H9 (cell line): ENCODE results near the gene FARP1. TPM values are rescaled to one million over a fixed set of nuclear protein-coding genes. Genes with fewer than 3 reads are reported as not detected.

Experiments used
- DNase-seq: peaks from one replicate; pipeline ENCODE4 v3.0.0-alpha.2; 2017
- H2AFZ ChIP-seq: one replicate; pipeline ENCODE4 v1.6.1; 2013; ENCODE audit warnings: mild to moderate bottlenecking, low read length, control low read depth, moderate library complexity
- H2AK5ac ChIP-seq: 2 replicates; pipeline ENCODE4 v1.6.1; 2013; ENCODE audit warnings: low read length, control low read depth, mixed read lengths; ENCODE audit not compliant: insufficient read length
- H2BK120ac ChIP-seq: one replicate; pipeline ENCODE4 v1.6.1; 2013; ENCODE audit warnings: low read depth, mild to moderate bottlenecking, low read length, control low read depth, inconsistent platforms; ENCODE audit not compliant: poor library complexity, severe bottlenecking
- H2BK12ac ChIP-seq: 2 replicates; pipeline ENCODE4 v1.6.1; 2013; ENCODE audit warnings: low read length, control low read depth, mixed read lengths, low read depth; ENCODE audit not compliant: insufficient read length
- H2BK15ac ChIP-seq: 2 replicates; pipeline ENCODE4 v1.6.1; 2013; ENCODE audit warnings: low read depth, low read length, control low read depth
- H2BK20ac ChIP-seq: one replicate; pipeline ENCODE4 v1.6.1; 2013; ENCODE audit warnings: low read depth, mild to moderate bottlenecking, low read length, control low read depth, inconsistent platforms; ENCODE audit not compliant: poor library complexity, severe bottlenecking
- H2BK5ac ChIP-seq: 2 replicates; pipeline ENCODE4 v1.6.1; 2013; ENCODE audit warnings: low read length, control low read depth, mixed read lengths; ENCODE audit not compliant: insufficient read length
- H3K14ac ChIP-seq: 2 replicates; pipeline ENCODE4 v1.6.1; 2013; ENCODE audit warnings: low read length, control low read depth; ENCODE audit not compliant: insufficient read depth
- H3K18ac ChIP-seq: 2 replicates; pipeline ENCODE4 v1.6.1; 2013; ENCODE audit warnings: low read depth, mild to moderate bottlenecking, mixed read lengths, low read length, control low read depth; ENCODE audit not compliant: insufficient read length
- H3K23ac ChIP-seq: 2 replicates; pipeline ENCODE4 v1.6.1; 2013; ENCODE audit warnings: low read length, control low read depth, mixed read lengths, low read depth; ENCODE audit not compliant: insufficient read length
- H3K23me2 ChIP-seq: 2 replicates; pipeline ENCODE4 v1.6.1; 2013; ENCODE audit warnings: low read depth, mild to moderate bottlenecking, mixed read lengths, low read length, control low read depth; ENCODE audit not compliant: insufficient read length, poor library complexity, severe bottlenecking
- H3K27ac ChIP-seq: 2 replicates; pipeline ENCODE4 v1.5.1; 2013; ENCODE audit warnings: low read length, control low read depth, mixed read lengths, low read depth; ENCODE audit not compliant: insufficient read length
- H3K27me3 ChIP-seq: 2 replicates; pipeline ENCODE4 v1.6.1; 2013; ENCODE audit warnings: low read length, control low read depth, inconsistent platforms; ENCODE audit not compliant: insufficient read depth
- H3K4ac ChIP-seq: 2 replicates; pipeline ENCODE4 v1.6.1; 2013; ENCODE audit warnings: low read depth, mild to moderate bottlenecking, control low read depth, inconsistent platforms, low read length, moderate library complexity
- H3K4me1 ChIP-seq: 2 replicates; pipeline ENCODE4 v1.6.1; 2013; ENCODE audit warnings: low read length, control low read depth, inconsistent platforms; ENCODE audit not compliant: insufficient read depth
- H3K4me2 ChIP-seq: 2 replicates; pipeline ENCODE4 v1.6.1; 2013; ENCODE audit warnings: low read length, control low read depth, mixed read lengths; ENCODE audit not compliant: insufficient read length, insufficient read depth
- H3K56ac ChIP-seq: 2 replicates; pipeline ENCODE4 v1.6.1; 2013; ENCODE audit warnings: low read depth, mild to moderate bottlenecking, mixed read lengths, low read length, control low read depth; ENCODE audit not compliant: insufficient read length
- H3K79me1 ChIP-seq: 2 replicates; pipeline ENCODE4 v1.6.1; 2013; ENCODE audit warnings: low read depth, mild to moderate bottlenecking, moderate library complexity, low read length, control low read depth, inconsistent platforms; ENCODE audit not compliant: insufficient read depth, poor library complexity, severe bottlenecking
- H3K79me2 ChIP-seq: 2 replicates; pipeline ENCODE4 v1.6.1; 2013; ENCODE audit warnings: low read length, control low read depth, inconsistent platforms; ENCODE audit not compliant: insufficient read depth
- H3K9ac ChIP-seq: 2 replicates; pipeline ENCODE4 v1.6.1; 2013; ENCODE audit warnings: low read length, control low read depth, mixed read lengths; ENCODE audit not compliant: insufficient read length; ENCODE audit errors: extremely low read depth
- H3K9me3 ChIP-seq: one replicate; pipeline ENCODE4 v1.6.1; 2013; ENCODE audit warnings: low read depth, low read length, inconsistent platforms; ENCODE audit not compliant: control insufficient read depth
- H3T11ph ChIP-seq: one replicate; pipeline ENCODE4 v1.6.1; 2013; ENCODE audit warnings: mild to moderate bottlenecking, low read length, control low read depth, inconsistent platforms
- H4K20me1 ChIP-seq: one replicate; pipeline ENCODE4 v1.6.1; 2013; ENCODE audit not compliant: control insufficient read depth, insufficient read length, insufficient read depth
- H4K5ac ChIP-seq: 2 replicates; pipeline ENCODE4 v1.6.1; 2013; ENCODE audit warnings: low read depth, mild to moderate bottlenecking, mixed read lengths, low read length, control low read depth; ENCODE audit not compliant: insufficient read length
- H4K8ac ChIP-seq: replicated peaks from 2 replicates; pipeline ENCODE4 v1.6.1; 2013; ENCODE audit warnings: low read length, control low read depth, mixed read lengths, low read depth; ENCODE audit not compliant: insufficient read length
- H4K91ac ChIP-seq: 2 replicates; pipeline ENCODE4 v1.6.1; 2013; ENCODE audit warnings: low read depth, mild to moderate bottlenecking, moderate library complexity, mixed read lengths, low read length, control low read depth; ENCODE audit not compliant: insufficient read length
- H3K27ac Mint-ChIP-seq, 3 experiments: 2 replicates in 2 of 3; 3 replicates in 1 of 3; pipeline ENCODE4 v1.8.0; 2020 to 2021; ENCODE audit warnings: mixed read lengths in 3 of 3, mild to moderate bottlenecking in 1 of 3, moderate library complexity in 1 of 3
- H3K27me3 Mint-ChIP-seq: 2 replicates; pipeline ENCODE4 v1.8.0; 2021; ENCODE audit warnings: low read depth, mild to moderate bottlenecking, moderate library complexity, mixed read lengths
- H3K36me3 Mint-ChIP-seq, 3 experiments: 2 replicates in 2 of 3; 3 replicates in 1 of 3; pipeline ENCODE4 v1.8.0; 2020 to 2021; ENCODE audit warnings: low read depth in 3 of 3, mixed read lengths in 3 of 3; ENCODE audit not compliant: insufficient read depth in 1 of 3
- H3K4me1 Mint-ChIP-seq, 2 experiments: 2 replicates each; pipeline ENCODE4 v1.8.0; 2020; ENCODE audit warnings: mixed read lengths in 2 of 2
- H3K4me3 Mint-ChIP-seq, 2 experiments: 2 replicates in 1 of 2; 3 replicates in 1 of 2; pipeline ENCODE4 v1.8.0; 2020 to 2021; ENCODE audit warnings: mild to moderate bottlenecking in 2 of 2, mixed read lengths in 2 of 2, moderate library complexity in 1 of 2
- H3K9me3 Mint-ChIP-seq, 2 experiments: 2 replicates in 1 of 2; 3 replicates in 1 of 2; pipeline ENCODE4 v1.8.0; 2020; ENCODE audit warnings: mild to moderate bottlenecking in 2 of 2, mixed read lengths in 2 of 2, moderate library complexity in 1 of 2
- CTCF ChIP-seq: fragments of 200-600 bp; sonication (generic); conservative IDR thresholded peaks from 3 replicates; pipeline ENCODE4 v1.8.0; 2021; ENCODE audit warnings: antibody characterized with exemption, mild to moderate bottlenecking
- WGBS: extraction: QIAGEN DNeasy Blood & Tissue Kit; methylation state at CpG from one replicate; pipeline ENCODE4 v1.1.7; 2013; ENCODE audit warnings: missing lambda C conversion rate, low lambda C conversion rate, mixed read lengths; ENCODE audit not compliant: insufficient read length; ENCODE audit errors: extremely low coverage; 5-methylcytosine and 5-hydroxymethylcytosine counted together
- total RNA-seq: library from RNA; stranded (reverse); gene quantifications from 2 replicates; pipeline ENCODE4 v1.2.1, GENCODE V29; 2021

The FARP1 gene
- total RNA-seq, 1 experiment from 2014 or later: 95.9 TPM

- H3K9ac ChIP-seq: no peak overlapping the region
Measured at GRCh38 chr13:98143157-98143553, 261 bp downstream of the FARP1 start.

More at GRCh38 chr13:98143157-98143553, 261 bp downstream of the FARP1 start:
- Histone ChIP-seq H3K56ac (no peak overlapping the region), H4K8ac (no peak overlapping the region), H4K5ac (no peak overlapping the region), H3K14ac (no peak overlapping the region), H2AK5ac (no peak overlapping the region), H3K79me2 (peaks cover 7% of the 10 kb centered on the region; the same call in 1 of the 2 replicates), H3K4me1 (peaks cover 7% of the 10 kb centered on the region; the same call in 1 of the 2 replicates), H4K20me1 (no peaks in the 10 kb centered on the region), H3K9me3 (no peaks in the 10 kb centered on the region), H2BK12ac (no peak overlapping the region), H3K4ac (no peak overlapping the region), H3K79me1 (no peaks in the 10 kb centered on the region), H3K23me2 (peaks cover 16% of the 10 kb centered on the region), H3T11ph (no peak overlapping the region), H2BK5ac (no peak overlapping the region), H2BK20ac (no peak overlapping the region), H4K91ac (no peak overlapping the region), H3K27me3 (no peaks in the 10 kb centered on the region; the same call in 1 of the 2 replicates), H3K4me2 (peak overlapping the region; percentile 78), H3K18ac (no peak overlapping the region), H2BK15ac (no peak overlapping the region), H3K27ac (no peak overlapping the region), H3K23ac (no peak overlapping the region), H2BK120ac (no peak overlapping the region), H2AFZ (no peak overlapping the region)
- 0 out of 5 replicates have a peak, but pooled peaks cover 0 to 2% of the 10 kb centered on the region in 2 experiments for H3K9me3 Mint-ChIP-seq
- H3K27me3 Mint-ChIP-seq: peaks cover 25% of the 10 kb centered on the region
- 0 out of 5 replicates have a peak overlapping the region, but pooled peaks of 1 of the 2 experiments have one; percentile 24 for H3K4me3 Mint-ChIP-seq
- WGBS: no CpG with 5 or more reads among the region's 66 CpGs
- TF ChIP-seq CTCF: no peak
- peaks cover 0 to 1% (median 0%) of the 10 kb centered on the region in 3 experiments; a peak in 2 of 7 replicates for H3K36me3 Mint-ChIP-seq
- peak; percentile 43 for DNase-seq
- H3K4me1 Mint-ChIP-seq: peaks cover 43 to 44% of the 10 kb centered on the region in 2 experiments
- no peak overlapping the region for H3K27ac Mint-ChIP-seq
